ENCODE data around the gene FFAR3. TPM values are rescaled to one million over a fixed set of nuclear protein-coding genes. Genes with fewer than 3 reads are reported as not detected.

Gene FFAR3
- total and polyA plus RNA-seq, 4 experiments from 2014 or later, result not detected

GRCh38 chr19:35331551-35332214, 26.6 kb upstream of the FFAR3 start:
- peaks cover 7 to 26% of the 10 kb centered on the region in 2 donors for H3K27me3 Mint-ChIP-seq
- peak in 1 of 5 donors; percentile 7 for DNase-seq
- H3K4me1 ChIP-seq (ENCODE audit: insufficient read depth, low read length), result peaks cover 9% of the 10 kb centered on the region
- no peaks in the 10 kb centered on the region for H3K36me3 Mint-ChIP-seq
- ChIA-PET POLR2A (ENCODE audit: partially characterized antibody) (interaction anchor here (0.6 kb wide), 1 partner anchor 15 kb away, joined by 3 read pairs; no protein-coding TSS in a partner anchor), CTCF (ENCODE audit: partially characterized antibody) (interaction anchor here (0.9 kb wide), 1 partner anchor 164 kb away, joined by 3 read pairs; no protein-coding TSS in a partner anchor)
- no peak overlapping the region for H3K27ac Mint-ChIP-seq
- H3K27ac ChIP-seq (ENCODE audit: low read depth, low read length), result no peak overlapping the region
- no peaks in the 10 kb centered on the region for H3K27me3 ChIP-seq (ENCODE audit: insufficient read depth, low read length)
- no peak overlapping the region for H3K4me3 Mint-ChIP-seq
- no peaks in the 10 kb centered on the region for H3K36me3 ChIP-seq (ENCODE audit: insufficient read depth, low read length)
- intact Hi-C loops (cut with micrococcal nuclease), result no loop called here
- no peaks in the 10 kb centered on the region for H3K9me3 ChIP-seq (ENCODE audit: control insufficient read depth in 1 of 2, low read length in 2 of 2)
- H3K9me3 Mint-ChIP-seq, result no peaks in the 10 kb centered on the region
- H3K4me1 Mint-ChIP-seq, result peaks cover 6 to 15% (median 10%) of the 10 kb centered on the region in 4 donors
- H3K4me3 ChIP-seq (ENCODE audit: low read length in 2 of 2), result no peak overlapping the region

- H3K27me3 ChIP-seq (ENCODE audit: insufficient read depth, low read length), result no peaks in the 10 kb centered on the region
- no peak overlapping the region for H3K4me3 ChIP-seq (ENCODE audit: low read length in 2 of 2)
- Mint-ChIP-seq H3K36me3 (no peaks in the 10 kb centered on the region), H3K4me1 (peaks cover 6 to 15% (median 10%) of the 10 kb centered on the region in 4 donors), H3K27me3 (peaks cover 3 to 25% of the 10 kb centered on the region in 2 donors), H3K4me3 (peak overlapping the region in 2 of 8 donors; percentile 63 to 67), H3K9me3 (no peaks in the 10 kb centered on the region), H3K27ac (peak overlapping the region in 2 of 7 donors; percentile 9 to 18)
- CTCF ChIA-PET (ENCODE audit: partially characterized antibody), result interaction anchor here (0.9 to 1.6 kb wide), 3 partner anchors 20 to 162 kb away, joined by 3 to 7 read pairs (median 5); no protein-coding TSS in a partner anchor
- no peaks in the 10 kb centered on the region for H3K9me3 ChIP-seq (ENCODE audit: control insufficient read depth in 1 of 2, low read length in 2 of 2)
- peaks cover 9% of the 10 kb centered on the region for H3K4me1 ChIP-seq (ENCODE audit: insufficient read depth, low read length)
- POLR2A ChIA-PET (ENCODE audit: partially characterized antibody), result no interaction called here
- peak; percentile 12 to 35 (median 22) for DNase-seq
- intact Hi-C loops (cut with micrococcal nuclease), result no loop called here
- H3K27ac ChIP-seq (ENCODE audit: low read depth, low read length), result no peak overlapping the region
- H3K36me3 ChIP-seq (ENCODE audit: insufficient read depth, low read length), result no peaks in the 10 kb centered on the region
These were observed 25.4 kb upstream of the FFAR3 start for GRCh38 chr19:35332817-35333216.

GRCh38 chr19:35334144-35334753, 24.0 kb upstream of the FFAR3 start:
- H3K36me3 Mint-ChIP-seq, result no peaks in the 10 kb centered on the region
- CTCF ChIA-PET (ENCODE audit: partially characterized antibody), result interaction anchor here (0.7 to 1.6 kb wide), 3 partner anchors 12 to 161 kb away, joined by 4 to 7 read pairs (median 5); no protein-coding TSS in a partner anchor
- intact Hi-C loops (cut with micrococcal nuclease), result no loop called here
- Histone ChIP-seq H3K9me3 (ENCODE audit: control insufficient read depth in 1 of 2, low read length in 2 of 2) (no peaks in the 10 kb centered on the region), H3K27ac (ENCODE audit: low read depth, low read length) (no peak overlapping the region), H3K27me3 (ENCODE audit: insufficient read depth, low read length) (no peaks in the 10 kb centered on the region), H3K4me3 (ENCODE audit: low read length in 2 of 2) (no peak overlapping the region), H3K4me1 (ENCODE audit: insufficient read depth, low read length) (peaks cover 9% of the 10 kb centered on the region), H3K36me3 (ENCODE audit: insufficient read depth, low read length) (no peaks in the 10 kb centered on the region)
- H3K4me1 Mint-ChIP-seq, result peaks cover 6 to 15% (median 10%) of the 10 kb centered on the region in 4 donors
- no peaks in the 10 kb centered on the region for H3K9me3 Mint-ChIP-seq
- H3K27me3 Mint-ChIP-seq, result peaks cover 3 to 21% of the 10 kb centered on the region in 2 donors
- POLR2A ChIA-PET (ENCODE audit: partially characterized antibody), result no interaction called here
- no peak overlapping the region for H3K4me3 Mint-ChIP-seq
- H3K27ac Mint-ChIP-seq, result no peak overlapping the region
- DNase-seq, result no peak

- Mint-ChIP-seq H3K9me3 (no peaks in the 10 kb centered on the region), H3K4me3 (no peak overlapping the region), H3K27me3 (peaks cover 0 to 13% of the 10 kb centered on the region in 2 donors), H3K4me1 (peaks cover 6 to 15% (median 10%) of the 10 kb centered on the region in 4 donors), H3K36me3 (no peaks in the 10 kb centered on the region), H3K27ac (no peak overlapping the region)
- ChIA-PET POLR2A (ENCODE audit: partially characterized antibody) (no interaction called here), CTCF (ENCODE audit: partially characterized antibody) (no interaction called here)
- H3K4me3 ChIP-seq (ENCODE audit: low read length in 2 of 2), result no peak overlapping the region
- no peak overlapping the region for H3K27ac ChIP-seq (ENCODE audit: low read depth, low read length)
- peak in 1 of 5 donors; percentile 2 for DNase-seq
- peaks cover 9% of the 10 kb centered on the region for H3K4me1 ChIP-seq (ENCODE audit: insufficient read depth, low read length)
- intact Hi-C loops (cut with micrococcal nuclease), result no loop called here
- H3K36me3 ChIP-seq (ENCODE audit: insufficient read depth, low read length), result no peaks in the 10 kb centered on the region
- H3K27me3 ChIP-seq (ENCODE audit: insufficient read depth, low read length), result no peaks in the 10 kb centered on the region
- no peaks in the 10 kb centered on the region for H3K9me3 ChIP-seq (ENCODE audit: control insufficient read depth in 1 of 2, low read length in 2 of 2)
These were observed 21.9 kb upstream of the FFAR3 start for GRCh38 chr19:35336166-35336955.

- intact Hi-C loops (cut with micrococcal nuclease), result no loop called here
- Mint-ChIP-seq H3K9me3 (no peaks in the 10 kb centered on the region), H3K27me3 (peaks cover under 1 to 13% of the 10 kb centered on the region in 2 donors), H3K27ac (no peak overlapping the region), H3K4me3 (no peak overlapping the region), H3K36me3 (no peaks in the 10 kb centered on the region), H3K4me1 (peaks cover 7 to 18% (median 10%) of the 10 kb centered on the region in 4 donors)
- H3K9me3 ChIP-seq (ENCODE audit: control insufficient read depth in 1 of 2, low read length in 2 of 2), result no peaks in the 10 kb centered on the region
- no peak overlapping the region for H3K4me3 ChIP-seq (ENCODE audit: low read length in 2 of 2)
- peaks cover 9% of the 10 kb centered on the region for H3K4me1 ChIP-seq (ENCODE audit: insufficient read depth, low read length)
- peak in 1 of 5 donors; percentile 13 for DNase-seq
- ChIA-PET POLR2A (ENCODE audit: partially characterized antibody) (no interaction called here), CTCF (ENCODE audit: partially characterized antibody) (no interaction called here)
- H3K36me3 ChIP-seq (ENCODE audit: insufficient read depth, low read length), result no peaks in the 10 kb centered on the region
- no peaks in the 10 kb centered on the region for H3K27me3 ChIP-seq (ENCODE audit: insufficient read depth, low read length)
- H3K27ac ChIP-seq (ENCODE audit: low read depth, low read length), result no peak overlapping the region
These were observed 20.9 kb upstream of the FFAR3 start for GRCh38 chr19:35337097-35337983.

- intact Hi-C loops (cut with micrococcal nuclease), result no loop called here
- Mint-ChIP-seq H3K36me3 (no peaks in the 10 kb centered on the region), H3K9me3 (no peaks in the 10 kb centered on the region), H3K4me3 (no peak overlapping the region), H3K27me3 (peaks cover 3 to 13% of the 10 kb centered on the region in 2 donors), H3K4me1 (peaks cover 3 to 14% (median 5%) of the 10 kb centered on the region in 4 donors), H3K27ac (no peak overlapping the region)
- H3K27me3 ChIP-seq (ENCODE audit: insufficient read depth, low read length), result no peaks in the 10 kb centered on the region
- H3K4me1 ChIP-seq (ENCODE audit: insufficient read depth, low read length), result peaks cover 3% of the 10 kb centered on the region
- H3K4me3 ChIP-seq (ENCODE audit: low read length in 2 of 2), result no peak overlapping the region
- no peaks in the 10 kb centered on the region for H3K36me3 ChIP-seq (ENCODE audit: insufficient read depth, low read length)
- CTCF ChIA-PET (ENCODE audit: partially characterized antibody), result no interaction called here
- POLR2A ChIA-PET (ENCODE audit: partially characterized antibody), result no interaction called here
- no peaks in the 10 kb centered on the region for H3K9me3 ChIP-seq (ENCODE audit: control insufficient read depth in 1 of 2, low read length in 2 of 2)
- DNase-seq, result peak in 1 of 5 donors; percentile 35
- H3K27ac ChIP-seq (ENCODE audit: low read depth, low read length), result no peak overlapping the region
These were observed 20.3 kb upstream of the FFAR3 start for GRCh38 chr19:35337984-35338296.
